BLaER1 (cell line): Measurements from ENCODE around the gene DTD2.
A peak's percentile ranks its signal among the peaks of the same experiment; 100 is the strongest.
"Not testable (repeated sequence)": the region's sequence is repeated elsewhere in the genome, so short reads cannot be mapped to it uniquely, and the experiment has no call there.

Experiments
- H3K27ac ChIP-seq: shearing (Covaris generic); formaldehyde crosslinking; 2 replicates; pipeline ENCODE4 v1.8.1; 2022
- H3K27me3 ChIP-seq: shearing (Covaris generic); formaldehyde crosslinking; 2 replicates; pipeline ENCODE4 v1.8.1; 2022
- H3K36me3 ChIP-seq: shearing (Covaris generic); formaldehyde crosslinking; 2 replicates; pipeline ENCODE4 v1.8.1; 2022
- H3K4me1 ChIP-seq: shearing (Covaris generic); formaldehyde crosslinking; 2 replicates; pipeline ENCODE4 v1.8.1; 2022
- H3K4me2 ChIP-seq: shearing (Covaris generic); formaldehyde crosslinking; 2 replicates; pipeline ENCODE4 v1.8.1; 2022
- H3K4me3 ChIP-seq: shearing (Covaris generic); formaldehyde crosslinking; 2 replicates; pipeline ENCODE4 v1.8.1; 2022
- H3K9ac ChIP-seq: shearing (Covaris generic); formaldehyde crosslinking; 2 replicates; pipeline ENCODE4 v1.8.1; 2022
- H3K9me3 ChIP-seq: shearing (Covaris generic); formaldehyde crosslinking; 2 replicates; pipeline ENCODE4 v1.8.1; 2022
- H4K20me1 ChIP-seq: shearing (Covaris generic); formaldehyde crosslinking; 2 replicates; pipeline ENCODE4 v1.8.1; 2022
- Cebpa-rat ChIP-seq: shearing (Covaris generic); IDR thresholded peaks from 2 replicates; pipeline ENCODE4 v1.8.1; 2022

The DTD2 gene

DNA sequence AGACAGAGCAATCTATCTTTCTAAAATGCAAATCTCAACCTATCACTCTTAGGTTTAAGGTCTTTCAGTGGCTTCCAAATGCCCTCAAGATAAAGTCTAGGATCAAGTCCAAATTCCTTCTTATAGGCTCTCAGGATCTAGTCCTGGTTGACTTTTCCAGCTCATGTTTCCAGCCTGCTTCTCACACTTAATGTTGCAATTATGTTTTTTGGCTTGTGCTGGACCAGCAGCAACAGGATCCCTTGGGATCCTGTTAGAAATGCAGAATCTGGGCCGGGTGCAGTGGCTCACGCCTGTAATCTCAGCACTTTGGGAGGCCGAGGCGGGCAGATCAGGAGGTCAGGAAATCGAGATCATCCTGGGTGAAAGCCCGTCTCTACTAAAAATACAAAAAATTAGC, 19.9 kb upstream of the DTD2 start:
- no peak overlapping the region for H3K27ac ChIP-seq
- no peaks in the 10 kb centered on the region for H3K36me3 ChIP-seq
- no peaks in the 10 kb centered on the region for H4K20me1 ChIP-seq
- no peak overlapping the region for H3K4me3 ChIP-seq
- H3K4me1 ChIP-seq = no peaks in the 10 kb centered on the region
- H3K9me3 ChIP-seq = peaks cover 12% of the 10 kb centered on the region
- no peaks in the 10 kb centered on the region for H3K27me3 ChIP-seq
- no peak overlapping the region for H3K9ac ChIP-seq
- TF ChIP-seq Cebpa-rat = no peak
- no peak overlapping the region for H3K4me2 ChIP-seq

GRCh38 chr14:31476131-31476866, 19.0 kb upstream of the DTD2 start:
- Histone ChIP-seq H4K20me1 (no peaks in the 10 kb centered on the region), H3K9me3 (peaks cover 12% of the 10 kb centered on the region)
- no peak for TF ChIP-seq Cebpa-rat

GRCh38 chr14:31466554-31466953, 9.2 kb upstream of the DTD2 start:
- Histone ChIP-seq H3K4me1 (peaks cover 5% of the 10 kb centered on the region), H3K4me2 (no peak overlapping the region), H3K9me3 (no peaks in the 10 kb centered on the region), H3K9ac (no peak overlapping the region), H4K20me1 (no peaks in the 10 kb centered on the region), H3K27ac (no peak overlapping the region), H3K36me3 (no peaks in the 10 kb centered on the region), H3K27me3 (no peaks in the 10 kb centered on the region), H3K4me3 (no peak overlapping the region)
- TF ChIP-seq Cebpa-rat = no peak

More at GRCh38 chr14:31476131-31476866, 19.0 kb upstream of the DTD2 start:
- Histone ChIP-seq H3K4me1 (no peaks in the 10 kb centered on the region), H3K9ac (no peak overlapping the region), H3K27me3 (no peaks in the 10 kb centered on the region), H3K36me3 (no peaks in the 10 kb centered on the region), H3K4me2 (no peak overlapping the region), H3K4me3 (no peak overlapping the region), H3K27ac (no peak overlapping the region)

- Histone ChIP-seq H4K20me1 (no peaks in the 10 kb centered on the region), H3K4me3 (no peak overlapping the region), H3K27me3 (no peaks in the 10 kb centered on the region), H3K9ac (no peak overlapping the region), H3K4me2 (no peak overlapping the region), H3K9me3 (no peaks in the 10 kb centered on the region), H3K4me1 (peaks cover 8% of the 10 kb centered on the region), H3K27ac (no peak overlapping the region), H3K36me3 (no peaks in the 10 kb centered on the region)
- no peak for TF ChIP-seq Cebpa-rat
These were observed 7.8 kb upstream of the DTD2 start for GRCh38 chr14:31465111-31465510.

DNA sequence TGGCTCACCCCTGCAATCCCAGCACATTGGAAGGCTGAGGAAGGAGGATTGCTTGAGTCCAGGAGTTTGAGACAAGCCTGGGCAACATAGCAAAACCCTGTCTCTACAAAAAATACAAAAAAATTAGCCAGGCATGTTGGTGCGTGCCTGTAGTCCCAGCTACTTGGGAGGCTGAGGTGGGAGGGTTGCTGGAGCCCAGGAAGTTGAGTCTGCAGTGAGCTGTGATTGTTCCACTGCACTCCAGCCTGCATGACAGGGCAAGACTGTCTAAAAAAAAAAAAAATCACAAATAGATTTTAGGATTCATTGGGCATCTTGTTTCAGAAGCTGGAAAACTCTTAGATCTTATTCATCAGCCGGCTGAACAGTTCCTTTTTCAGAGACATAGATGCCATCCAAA, 5.1 kb upstream of the DTD2 start:
- not testable (repeated sequence) for H3K9ac ChIP-seq, H3K27me3 ChIP-seq, H3K4me2 ChIP-seq, H3K27ac ChIP-seq, H4K20me1 ChIP-seq, H3K9me3 ChIP-seq, H3K36me3 ChIP-seq, H3K4me3 ChIP-seq
- H3K4me1 ChIP-seq = peaks cover 18% of the 10 kb centered on the region

GRCh38 chr14:31461545-31461944, 4.2 kb upstream of the DTD2 start:
- Histone ChIP-seq H3K9me3 (no peaks in the 10 kb centered on the region), H3K27me3 (no peaks in the 10 kb centered on the region), H3K9ac (no peak overlapping the region), H4K20me1 (no peaks in the 10 kb centered on the region), H3K4me1 (peaks cover 18% of the 10 kb centered on the region), H3K36me3 (no peaks in the 10 kb centered on the region), H3K27ac (no peak overlapping the region), H3K4me3 (no peak overlapping the region), H3K4me2 (peak overlapping the region; percentile 45; the same call in 1 of the 2 replicates)
- no peak for TF ChIP-seq Cebpa-rat

DNA sequence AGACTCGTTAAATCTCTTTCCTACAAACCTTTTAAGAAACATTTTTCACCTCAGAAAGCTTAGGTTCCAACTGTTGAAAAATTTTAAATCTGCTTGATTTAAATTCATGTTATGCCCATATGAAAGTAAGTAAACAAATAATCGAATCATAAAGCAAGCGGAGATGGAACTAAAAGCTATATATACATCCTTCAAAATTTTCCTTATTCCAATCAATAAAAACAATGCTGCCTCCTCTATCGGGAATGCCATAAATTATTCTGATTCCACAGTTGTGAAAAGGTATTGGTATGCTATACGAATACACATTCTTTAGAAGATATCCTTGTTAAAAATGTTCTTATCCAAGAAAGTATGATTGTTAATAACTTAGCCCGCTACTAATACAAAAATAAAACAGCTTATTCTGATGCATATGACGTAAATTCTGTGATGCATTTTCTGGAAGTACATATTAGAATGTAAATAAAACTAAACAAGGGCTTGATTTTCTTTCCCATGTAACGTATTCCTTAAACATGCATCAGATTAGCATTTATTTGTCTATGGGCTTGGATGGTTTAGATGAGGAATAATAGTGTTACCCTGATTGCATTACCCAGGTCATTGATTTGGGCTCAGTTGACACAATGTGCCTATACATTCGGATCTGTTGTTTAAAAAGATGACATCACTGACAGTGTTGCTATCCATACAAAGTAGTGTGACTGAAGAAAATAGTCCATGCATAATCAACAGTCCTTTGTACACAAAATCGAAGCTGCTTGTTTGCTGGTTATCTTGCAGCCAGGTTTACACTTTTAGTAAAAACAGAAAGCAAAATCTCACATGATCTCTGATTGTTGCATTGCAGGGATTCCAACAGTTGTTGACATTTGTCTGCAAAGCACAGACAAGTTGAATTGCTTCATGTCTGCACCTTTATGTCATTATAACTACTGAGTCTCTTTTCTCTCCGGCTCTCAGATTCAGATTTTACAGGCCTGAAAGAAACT, 656 bp upstream of the DTD2 start:
- Histone ChIP-seq H3K36me3 (peaks cover 2% of the 10 kb centered on the region), H3K9me3 (no peaks in the 10 kb centered on the region), H3K4me2 (peak overlapping the region; percentile 77), H4K20me1 (no peaks in the 10 kb centered on the region), H3K4me3 (peak overlapping the region; percentile 80), H3K4me1 (peaks cover 32% of the 10 kb centered on the region), H3K9ac (no peak overlapping the region), H3K27me3 (no peaks in the 10 kb centered on the region), H3K27ac (0 out of 2 replicates have a peak overlapping the region, but pooled peaks have one; percentile 86)
- no peak for TF ChIP-seq Cebpa-rat

DNA sequence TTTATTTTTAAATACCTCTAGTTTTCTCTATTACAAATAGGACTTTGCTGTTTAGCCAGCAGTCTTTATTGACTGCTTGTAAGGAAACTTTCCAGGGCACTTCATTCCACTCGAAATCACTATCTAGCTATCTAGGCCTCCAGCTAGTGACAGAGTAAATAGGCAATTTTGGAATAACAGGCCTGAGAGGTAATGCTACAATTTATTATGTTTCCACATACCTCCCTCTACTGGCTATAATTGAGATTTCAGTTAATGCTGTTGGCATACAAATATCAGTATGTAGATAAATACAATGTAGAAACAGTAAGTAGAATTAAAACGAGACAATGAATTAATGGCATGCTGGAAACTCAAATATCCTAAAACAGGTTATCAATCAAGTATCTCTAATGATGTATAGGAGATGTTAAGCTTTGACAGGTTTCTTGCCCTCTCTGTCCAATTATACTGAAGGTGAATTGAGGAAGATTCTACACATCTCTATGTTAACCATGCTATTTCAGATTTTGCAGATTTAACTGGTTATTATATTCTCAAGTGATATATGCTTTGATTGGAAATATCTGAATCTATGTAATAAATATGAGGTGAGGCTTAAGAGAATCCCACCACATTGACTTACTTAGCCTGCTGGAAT, 7.2 kb downstream of the DTD2 start:
- Histone ChIP-seq H3K4me2 (no peak overlapping the region), H3K27me3 (no peaks in the 10 kb centered on the region), H3K9ac (no peak overlapping the region), H3K4me3 (no peak overlapping the region), H3K27ac (no peak overlapping the region), H3K9me3 (no peaks in the 10 kb centered on the region), H4K20me1 (no peaks in the 10 kb centered on the region), H3K4me1 (0 out of 2 replicates have a peak, but pooled peaks cover 2% of the 10 kb centered on the region), H3K36me3 (peaks cover 33% of the 10 kb centered on the region)
- TF ChIP-seq Cebpa-rat = no peak

- H3K9me3 ChIP-seq = no peaks in the 10 kb centered on the region
- no peaks in the 10 kb centered on the region for H3K4me1 ChIP-seq
- no peak for TF ChIP-seq Cebpa-rat
- H3K36me3 ChIP-seq = peaks cover 33% of the 10 kb centered on the region
- no peak overlapping the region for H3K4me3 ChIP-seq
- no peak overlapping the region for H3K4me2 ChIP-seq
- no peak overlapping the region for H3K9ac ChIP-seq
- H3K27ac ChIP-seq = no peak overlapping the region
- H3K27me3 ChIP-seq = no peaks in the 10 kb centered on the region
- no peaks in the 10 kb centered on the region for H4K20me1 ChIP-seq
These were observed 8.2 kb downstream of the DTD2 start for GRCh38 chr14:31449136-31449535.
